SU-DHL-6 (cell line): ENCODE results near the gene BCAP31.

Experiments used
- H2AFZ ChIP-seq: fragments of 200-600 bp; sonication (generic); 2 replicates; pipeline ENCODE4 v1.6.1; 2014; ENCODE audit warnings: low read depth, mild to moderate bottlenecking, moderate library complexity, mixed read lengths, antibody characterized with exemption, low read length; ENCODE audit not compliant: severe bottlenecking
- H3F3A ChIP-seq: fragments of 200-600 bp; shearing (Covaris generic); 2 replicates; pipeline ENCODE4 v1.6.0; 2016; ENCODE audit warnings: antibody characterized with exemption, mild to moderate bottlenecking; ENCODE audit not compliant: insufficient read depth
- H3K27ac ChIP-seq: fragments of 200-600 bp; sonication (generic); 2 replicates; pipeline ENCODE4 v1.5.1; 2016; ENCODE audit warnings: low read depth, mild to moderate bottlenecking, low read length, moderate library complexity, mixed read lengths
- H3K27me3 ChIP-seq: fragments of 200-600 bp; sonication (generic), shearing (Covaris generic); 2 replicates; pipeline ENCODE4 v1.6.0; 2014; ENCODE audit warnings: mild to moderate bottlenecking, low read length
- H3K36me3 ChIP-seq: fragments of 200-600 bp; sonication (generic); 2 replicates; pipeline ENCODE4 v1.6.1; 2014; ENCODE audit warnings: mild to moderate bottlenecking, low read length, mixed read lengths
- H3K4me2 ChIP-seq: fragments of 300-600, 200-600 bp; shearing (Covaris generic), sonication (generic); 2 replicates; pipeline ENCODE4 v1.6.0; 2014; ENCODE audit warnings: low read length, low read depth, mild to moderate bottlenecking; ENCODE audit not compliant: poor library complexity, severe bottlenecking
- H3K4me3 ChIP-seq: fragments of 200-600 bp; sonication (generic); 2 replicates; pipeline ENCODE4 v1.5.1; 2014; ENCODE audit warnings: antibody characterized with exemption, low read length, mild to moderate bottlenecking, mixed read lengths; ENCODE audit not compliant: insufficient read depth, poor library complexity, severe bottlenecking
- H3K79me2 ChIP-seq: fragments of 200-600 bp; sonication (generic); 2 replicates; pipeline ENCODE4 v1.6.1; 2014; ENCODE audit warnings: mild to moderate bottlenecking, low read length, moderate library complexity; ENCODE audit not compliant: insufficient read depth
- H3K9ac ChIP-seq: fragments of 200-600 bp; sonication (generic); 2 replicates; pipeline ENCODE4 v1.7.0; 2014; ENCODE audit warnings: mild to moderate bottlenecking, low read length
- H3K9me2 ChIP-seq: fragments of 200-600 bp; sonication (generic); replicated peaks from 2 replicates; pipeline ENCODE4 v1.6.1; 2014; ENCODE audit warnings: low read length; ENCODE audit not compliant: insufficient read depth
- H3K9me3 ChIP-seq: fragments of 200-600 bp; sonication (generic); 2 replicates; pipeline ENCODE4 v1.6.1; 2014; ENCODE audit warnings: low read length, mixed read lengths; ENCODE audit not compliant: insufficient read depth
- H4K20me1 ChIP-seq: fragments of 200-600 bp; sonication (generic); 2 replicates; pipeline ENCODE4 v1.6.1; 2014; ENCODE audit warnings: low read depth, mild to moderate bottlenecking, antibody characterized with exemption, low read length, moderate library complexity, mixed read lengths
- CTCF ChIP-seq: fragments of 200-600 bp; sonication (generic); IDR thresholded peaks from one replicate; pipeline ENCODE4 v1.5.1; 2017; ENCODE audit warnings: antibody characterized with exemption, mild to moderate bottlenecking, low read length, moderate library complexity; ENCODE audit not compliant: insufficient read depth, poor library complexity, severe bottlenecking
- EZH2phosphoT487 ChIP-seq: fragments of 200-600 bp; sonication (generic), shearing (Covaris generic); conservative IDR thresholded peaks from 2 replicates; pipeline ENCODE4 v1.6.1; 2018; ENCODE audit warnings: mild to moderate bottlenecking, antibody characterized with exemption, low read length, moderate library complexity, mixed read lengths

BCAP31 gene

DNA sequence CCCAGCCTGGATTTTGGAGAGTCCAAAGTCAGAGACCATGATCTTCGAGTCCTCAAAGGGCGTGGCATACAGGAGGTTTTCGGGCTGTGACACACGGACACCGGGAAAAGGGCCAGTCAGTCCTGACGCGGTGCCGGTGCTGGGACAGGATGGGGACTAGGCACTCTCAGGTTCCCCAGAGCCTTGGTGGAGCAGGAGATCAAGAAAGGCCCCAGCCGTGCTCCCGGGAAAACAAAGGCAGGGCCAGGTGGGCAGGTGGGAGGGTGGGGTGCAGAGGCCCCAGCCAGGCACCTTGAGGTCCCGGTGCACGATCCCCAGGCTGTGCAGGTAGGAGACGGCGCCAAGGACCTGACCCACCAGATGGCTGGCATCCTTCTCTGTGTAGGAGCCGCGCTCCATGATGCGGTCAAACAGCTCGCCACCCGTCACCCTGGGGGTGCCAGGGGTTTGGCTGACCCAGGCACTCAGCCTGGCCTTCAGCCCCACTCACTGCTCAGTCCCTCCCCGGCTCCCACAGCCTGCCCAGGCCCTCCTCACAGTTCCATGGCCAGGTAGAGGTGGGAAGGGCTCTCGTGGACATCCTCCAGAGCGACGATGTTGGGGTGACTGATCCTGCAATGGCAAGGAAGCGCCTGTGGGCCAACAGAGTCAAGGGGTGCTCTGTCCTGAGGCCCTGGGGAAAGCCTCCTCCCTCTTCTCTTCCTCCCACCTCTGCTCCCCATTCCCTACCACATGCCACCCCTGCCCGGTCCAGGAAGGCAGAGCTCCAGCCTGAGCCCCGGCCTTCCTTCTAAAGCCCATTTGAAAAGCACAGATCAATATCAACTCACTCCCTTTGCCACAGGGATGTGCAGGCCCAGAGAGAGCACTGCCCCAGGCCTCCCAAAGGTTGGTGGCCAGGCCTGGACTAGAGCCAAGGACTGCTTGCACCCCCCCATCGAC, 52.3 kb downstream of the BCAP31 start:
- H4K20me1 ChIP-seq = no peaks in the 10 kb centered on the region
- no peaks in the 10 kb centered on the region for H3K79me2 ChIP-seq
- H3K27me3 ChIP-seq = no peaks in the 10 kb centered on the region
- H3K9me2 ChIP-seq = no peaks in the 10 kb centered on the region
- H3K27ac ChIP-seq = no peak overlapping the region
- TF ChIP-seq CTCF (no peak), EZH2phosphoT487 (no peak)
- no peak overlapping the region for H3K9ac ChIP-seq
- no peaks in the 10 kb centered on the region for H3K36me3 ChIP-seq
- H3K9me3 ChIP-seq = no peaks in the 10 kb centered on the region
- no peaks in the 10 kb centered on the region for H3F3A ChIP-seq
- H3K4me2 ChIP-seq = no peak overlapping the region
- no peak overlapping the region for H3K4me3 ChIP-seq
- H2AFZ ChIP-seq = no peak overlapping the region

DNA sequence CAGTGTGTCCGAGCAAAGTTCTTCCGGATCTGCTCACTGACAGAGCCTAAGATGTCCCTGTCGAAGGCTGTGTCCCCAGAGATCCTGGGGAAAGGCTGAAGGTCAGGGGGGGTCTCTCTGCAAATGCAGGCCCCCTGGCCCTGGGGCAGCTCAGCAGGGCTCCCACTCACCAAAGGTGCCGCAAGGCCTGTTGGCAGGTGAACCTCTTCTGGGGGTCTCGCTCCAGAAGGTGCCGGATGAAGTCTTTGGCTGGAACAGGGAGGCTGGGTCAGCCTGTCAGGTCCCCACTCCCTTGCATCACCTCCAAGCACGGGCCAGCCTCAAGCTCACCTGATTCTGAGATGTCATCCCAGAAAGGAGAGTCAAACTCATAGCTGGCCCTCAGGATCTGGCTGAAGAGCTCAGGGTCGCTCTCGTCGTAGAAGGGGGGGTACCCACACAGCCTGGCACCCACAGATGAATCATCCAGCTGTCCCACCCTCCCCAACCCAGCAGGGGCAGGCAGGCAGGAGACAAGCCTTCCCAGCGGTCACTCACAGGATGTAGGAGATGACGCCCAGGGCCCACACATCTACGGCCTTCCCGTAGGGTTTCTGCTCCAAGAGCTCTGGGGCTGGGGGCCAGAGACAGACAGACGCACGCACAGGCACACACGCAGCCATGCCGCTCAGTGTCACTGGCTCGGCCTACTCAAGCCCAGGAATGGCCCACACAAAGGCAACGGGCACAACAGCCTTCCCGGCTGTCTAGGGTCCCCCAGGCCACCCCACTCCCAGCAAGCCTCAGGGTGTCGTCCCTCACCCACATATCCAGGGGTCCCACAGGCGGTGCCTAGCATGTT, 53.2 kb downstream of the BCAP31 start:
- Histone ChIP-seq H3K79me2 (no peaks in the 10 kb centered on the region), H3K27ac (no peak overlapping the region), H3K4me2 (no peak overlapping the region), H2AFZ (no peak overlapping the region), H3K36me3 (no peaks in the 10 kb centered on the region), H3F3A (no peaks in the 10 kb centered on the region), H4K20me1 (no peaks in the 10 kb centered on the region), H3K9me3 (no peaks in the 10 kb centered on the region), H3K4me3 (no peak overlapping the region), H3K9me2 (no peaks in the 10 kb centered on the region), H3K27me3 (no peaks in the 10 kb centered on the region), H3K9ac (no peak overlapping the region)
- TF ChIP-seq EZH2phosphoT487 = no peak
- no peak for TF ChIP-seq CTCF

DNA sequence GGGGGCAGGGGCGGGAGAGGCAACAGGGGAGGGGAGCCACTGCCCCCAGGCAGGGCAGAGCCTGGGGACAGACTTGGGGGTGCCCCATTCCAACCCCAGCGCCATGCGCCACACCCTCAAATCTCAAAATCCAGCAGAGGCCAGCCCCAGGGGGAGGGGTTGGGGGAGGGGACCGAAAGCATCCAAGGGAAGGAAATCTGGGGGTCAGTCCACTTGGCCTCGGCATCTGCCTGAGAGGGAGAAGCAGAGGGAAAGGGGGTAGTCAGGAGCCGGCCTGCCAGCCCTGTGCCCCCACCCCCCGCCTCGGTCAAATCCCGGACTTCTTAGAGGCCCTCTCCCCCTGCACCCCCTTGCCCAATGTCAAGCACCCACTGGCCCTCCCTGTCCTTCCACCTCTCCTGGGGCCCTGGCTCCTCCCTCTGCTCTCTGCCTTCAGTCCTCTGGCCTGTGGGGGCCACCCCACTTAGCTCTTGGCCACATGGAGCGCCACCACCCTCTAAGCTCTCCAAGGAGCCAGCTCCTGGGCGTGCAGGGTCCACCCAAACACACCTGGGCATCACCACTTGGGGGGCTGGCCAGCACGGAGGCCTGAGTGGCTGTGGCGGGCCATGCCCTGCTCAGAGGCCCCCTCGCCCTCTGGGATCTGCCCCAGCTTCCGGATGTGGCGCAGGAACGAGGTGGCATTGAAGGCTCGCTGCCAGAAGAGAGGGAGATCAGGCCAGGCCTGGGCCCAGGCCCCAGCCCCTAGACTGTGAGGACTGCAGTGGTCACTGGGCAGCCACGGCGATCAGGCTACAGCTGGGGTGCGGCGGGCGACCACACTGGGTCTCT, 54.1 kb downstream of the BCAP31 start:
- no peaks in the 10 kb centered on the region for H3F3A ChIP-seq
- no peak overlapping the region for H3K4me3 ChIP-seq
- no peaks in the 10 kb centered on the region for H3K79me2 ChIP-seq
- H3K9me2 ChIP-seq = no peaks in the 10 kb centered on the region
- no peak overlapping the region for H3K9ac ChIP-seq
- no peak overlapping the region for H2AFZ ChIP-seq
- H3K27ac ChIP-seq = no peak overlapping the region
- H3K27me3 ChIP-seq = no peaks in the 10 kb centered on the region
- TF ChIP-seq EZH2phosphoT487 = no peak
- no peak for TF ChIP-seq CTCF
- no peaks in the 10 kb centered on the region for H3K9me3 ChIP-seq
- H3K4me2 ChIP-seq = no peak overlapping the region
- H3K36me3 ChIP-seq = no peaks in the 10 kb centered on the region
- H4K20me1 ChIP-seq = no peaks in the 10 kb centered on the region
